ENCODE measurements around the gene B4GALT1.

GRCh38 chr9:33082538-33083326 lies 84.4 kb downstream of the B4GALT1 start:
- no peak for TF ChIP-seq CTCF (optimal IDR thresholded peaks at IDR 0.05 in 1 of 3, IDR thresholded peaks at IDR 0.05 in 1 of 3, conservative IDR thresholded peaks at IDR 0.05 in 1 of 3; ENCODE audit: extremely low read depth in 1 of 3, insufficient read depth in 2 of 3, low read length in 3 of 3)
- TF ChIP-seq EZH2 (IDR thresholded peaks at IDR 0.05; ENCODE audit: low read length) = no peak

Measured in keratinocyte (primary cell).